ENCODE results near the gene RBM14.

DNA sequence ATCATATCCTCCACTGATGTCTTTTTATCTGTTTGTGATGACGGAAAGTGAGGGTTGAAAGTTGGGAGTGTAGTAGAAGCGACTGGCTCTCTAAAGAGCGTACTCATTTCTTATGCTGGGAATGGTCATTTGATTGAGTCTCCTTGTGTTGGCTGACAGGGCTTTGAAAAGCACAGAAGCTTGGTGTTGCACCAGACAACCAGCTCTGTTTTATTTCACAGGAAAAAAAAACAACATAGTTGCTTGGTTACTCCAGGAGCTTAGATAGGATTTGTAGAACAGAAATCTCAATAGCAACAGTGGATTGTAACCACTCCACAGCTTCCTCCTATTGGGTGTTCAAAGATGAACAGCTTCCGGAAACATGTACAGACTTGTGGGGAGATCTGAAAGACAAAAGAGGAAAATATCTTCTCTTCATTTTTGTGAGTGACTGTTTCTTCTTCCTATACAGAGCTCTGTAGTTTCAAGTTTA lies 2.7 kb downstream of the RBM14 start:
- TF ChIP-seq, protein P1, sequence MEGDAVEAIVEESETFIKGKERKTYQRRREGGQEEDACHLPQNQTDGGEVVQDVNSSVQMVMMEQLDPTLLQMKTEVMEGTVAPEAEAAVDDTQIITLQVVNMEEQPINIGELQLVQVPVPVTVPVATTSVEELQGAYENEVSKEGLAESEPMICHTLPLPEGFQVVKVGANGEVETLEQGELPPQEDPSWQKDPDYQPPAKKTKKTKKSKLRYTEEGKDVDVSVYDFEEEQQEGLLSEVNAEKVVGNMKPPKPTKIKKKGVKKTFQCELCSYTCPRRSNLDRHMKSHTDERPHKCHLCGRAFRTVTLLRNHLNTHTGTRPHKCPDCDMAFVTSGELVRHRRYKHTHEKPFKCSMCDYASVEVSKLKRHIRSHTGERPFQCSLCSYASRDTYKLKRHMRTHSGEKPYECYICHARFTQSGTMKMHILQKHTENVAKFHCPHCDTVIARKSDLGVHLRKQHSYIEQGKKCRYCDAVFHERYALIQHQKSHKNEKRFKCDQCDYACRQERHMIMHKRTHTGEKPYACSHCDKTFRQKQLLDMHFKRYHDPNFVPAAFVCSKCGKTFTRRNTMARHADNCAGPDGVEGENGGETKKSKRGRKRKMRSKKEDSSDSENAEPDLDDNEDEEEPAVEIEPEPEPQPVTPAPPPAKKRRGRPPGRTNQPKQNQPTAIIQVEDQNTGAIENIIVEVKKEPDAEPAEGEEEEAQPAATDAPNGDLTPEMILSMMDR (IDR thresholded peaks at IDR 0.05) = no peak
- TF ChIP-seq EP300 (IDR thresholded peaks at IDR 0.05; ENCODE audit: low read depth) = no peak

Data from transverse colon (tissue), 3 donors.